Mesodermal cell (in vitro differentiated cells): Measurements from ENCODE around the gene TMUB1.
A peak's percentile ranks its signal among the peaks of the same experiment; 100 is the strongest.
"Not testable (repeated sequence)": the region's sequence is repeated elsewhere in the genome, so short reads cannot be mapped to it uniquely, and the experiment has no call there.

Experiments used
- H3K27ac ChIP-seq: 2 replicates; pipeline ENCODE4 v1.7.0; 2013; ENCODE audit warnings: mild to moderate bottlenecking, low read depth, low read length, moderate library complexity; ENCODE audit not compliant: severe bottlenecking
- H3K36me3 ChIP-seq: 2 replicates; pipeline ENCODE4 v1.7.1; 2013; ENCODE audit warnings: mild to moderate bottlenecking, low read length, moderate library complexity; ENCODE audit not compliant: control insufficient read depth, insufficient read depth
- H3K4me1 ChIP-seq: one replicate; pipeline ENCODE4 v1.7.1; 2013; ENCODE audit warnings: mild to moderate bottlenecking, low read length; ENCODE audit not compliant: insufficient read depth, control insufficient read depth, poor library complexity, severe bottlenecking
- H3K4me3 ChIP-seq: 2 replicates; pipeline ENCODE4 v1.7.0; 2013; ENCODE audit warnings: low read length, control low read depth, mild to moderate bottlenecking; ENCODE audit not compliant: insufficient read depth, poor library complexity, severe bottlenecking; ENCODE audit errors: extremely low read depth
- H3K9me3 ChIP-seq: 2 replicates; pipeline ENCODE4 v1.7.1; 2013; ENCODE audit warnings: mild to moderate bottlenecking, low read length, moderate library complexity; ENCODE audit not compliant: control insufficient read depth
- WGBS, 2 experiments: methylation state at CpG; one replicate each; pipeline ENCODE4 v1.1.5; 2013; ENCODE audit warnings: missing lambda C conversion rate in 2 of 2; ENCODE audit not compliant: insufficient coverage in 2 of 2; 5-methylcytosine and 5-hydroxymethylcytosine counted together

TMUB1 gene

GRCh38 chr7:151046603-151047573, 36.4 kb downstream of the TMUB1 start:
- 94 to 96% methylated on average over 12 to 13 of the region's 14 CpGs for WGBS, 2 experiments
- Histone ChIP-seq H3K27ac (no peak overlapping the region), H3K4me3 (no peak overlapping the region), H3K9me3 (no peaks in the 10 kb centered on the region), H3K4me1 (no peaks in the 10 kb centered on the region), H3K36me3 (no peaks in the 10 kb centered on the region)

GRCh38 chr7:151045967-151046366, 37.3 kb downstream of the TMUB1 start:
- H3K4me1 ChIP-seq = no peaks in the 10 kb centered on the region
- no peaks in the 10 kb centered on the region for H3K9me3 ChIP-seq
- no peaks in the 10 kb centered on the region for H3K36me3 ChIP-seq
- H3K4me3 ChIP-seq = no peak overlapping the region
- 94 to 97% methylated on average over 4 to 9 of the region's 9 CpGs for WGBS, 2 experiments
- H3K27ac ChIP-seq = no peak overlapping the region

- Histone ChIP-seq H3K9me3 (no peaks in the 10 kb centered on the region), H3K4me1 (peaks cover 4% of the 10 kb centered on the region), H3K36me3 (no peaks in the 10 kb centered on the region), H3K4me3 (no peak overlapping the region), H3K27ac (no peak overlapping the region)
- WGBS, 2 experiments = 83 to 97% methylated on average over 10 of the region's 11 CpGs
Measured at GRCh38 chr7:151045262-151045661, 38.0 kb downstream of the TMUB1 start.

GRCh38 chr7:151043959-151044358, 39.3 kb downstream of the TMUB1 start:
- 92 to 98% methylated on average over 18 to 20 of the region's 20 CpGs for WGBS, 2 experiments
- H3K9me3 ChIP-seq = no peaks in the 10 kb centered on the region
- H3K27ac ChIP-seq = no peak overlapping the region
- no peak overlapping the region for H3K4me3 ChIP-seq
- no peaks in the 10 kb centered on the region for H3K36me3 ChIP-seq
- H3K4me1 ChIP-seq = peaks cover 15% of the 10 kb centered on the region

- WGBS, 2 experiments = 86 to 87% methylated on average over 3 to 7 of the region's 10 CpGs
- H3K27ac ChIP-seq, H3K36me3 ChIP-seq, H3K4me3 ChIP-seq, H3K9me3 ChIP-seq: not testable (repeated sequence)
- peaks cover 20% of the 10 kb centered on the region for H3K4me1 ChIP-seq
Measured at GRCh38 chr7:151043449-151043848, 39.8 kb downstream of the TMUB1 start.

- Histone ChIP-seq H3K9me3 (no peaks in the 10 kb centered on the region), H3K36me3 (peaks cover 17% of the 10 kb centered on the region), H3K4me1 (peaks cover 31% of the 10 kb centered on the region), H3K4me3 (no peak overlapping the region), H3K27ac (no peak overlapping the region)
- 96 to 97% methylated on average over 25 to 27 of the region's 30 CpGs for WGBS, 2 experiments
Measured at GRCh38 chr7:151040616-151041375, 42.5 kb downstream of the TMUB1 start.

GRCh38 chr7:151039850-151040548, 43.3 kb downstream of the TMUB1 start:
- H3K9me3 ChIP-seq = no peaks in the 10 kb centered on the region
- peaks cover 24% of the 10 kb centered on the region for H3K36me3 ChIP-seq
- H3K4me1 ChIP-seq = peaks cover 31% of the 10 kb centered on the region
- WGBS, 2 experiments = 84 to 89% methylated on average over 14 of the region's 18 CpGs
- peak overlapping the region; percentile 86 for H3K27ac ChIP-seq
- no peak overlapping the region for H3K4me3 ChIP-seq

- peak overlapping the region; percentile 86 for H3K27ac ChIP-seq
- no peak overlapping the region for H3K4me3 ChIP-seq
- WGBS, 2 experiments = 48 to 62% methylated on average over 9 of the region's 12 CpGs
Measured at GRCh38 chr7:151038951-151039849, 44.1 kb downstream of the TMUB1 start.

GRCh38 chr7:151035902-151036301, 47.4 kb downstream of the TMUB1 start:
- H3K9me3 ChIP-seq = no peaks in the 10 kb centered on the region
- WGBS, 2 experiments = 92 to 97% methylated on average over 12 to 14 of the region's 17 CpGs

More at GRCh38 chr7:151038951-151039849, 44.1 kb downstream of the TMUB1 start:
- H3K9me3 ChIP-seq = no peaks in the 10 kb centered on the region
- H3K4me1 ChIP-seq = peaks cover 31% of the 10 kb centered on the region
- H3K36me3 ChIP-seq = peaks cover 27% of the 10 kb centered on the region

More at GRCh38 chr7:151035902-151036301, 47.4 kb downstream of the TMUB1 start:
- Histone ChIP-seq H3K27ac (no peak overlapping the region), H3K4me1 (peaks cover 31% of the 10 kb centered on the region), H3K4me3 (no peak overlapping the region), H3K36me3 (peaks cover 43% of the 10 kb centered on the region)
